ENCODE measurements around the gene TMEM119. TPM values are rescaled to one million over a fixed set of nuclear protein-coding genes. Genes with fewer than 3 reads are reported as not detected.

The TMEM119 gene
- total RNA-seq, 1 donor from 2014 or later = 27.2 TPM

- no peak for DNase-seq (ENCODE audit: extremely low spot score, unreplicated experiment)
- no peak overlapping the region for H3K4me3 Mint-ChIP-seq
- peaks cover 29% of the 10 kb centered on the region for H3K4me1 Mint-ChIP-seq (ENCODE audit: unreplicated experiment)
- TF ChIP-seq CTCF (conservative IDR thresholded peaks at IDR 0.05) = no peak
- H3K27ac Mint-ChIP-seq = peak overlapping the region; percentile 74
- no peaks in the 10 kb centered on the region for H3K9me3 Mint-ChIP-seq
- H3K36me3 Mint-ChIP-seq = no peaks in the 10 kb centered on the region
- H3K27me3 Mint-ChIP-seq = no peaks in the 10 kb centered on the region
Measured at GRCh38 chr12:108630481-108631207, 32.8 kb upstream of the TMEM119 start.

GRCh38 chr12:108629824-108630476 lies 32.1 kb upstream of the TMEM119 start:
- Mint-ChIP-seq H3K9me3 (peaks cover 3% of the 10 kb centered on the region), H3K4me3 (no peak overlapping the region), H3K4me1 (ENCODE audit: unreplicated experiment) (peaks cover 29% of the 10 kb centered on the region), H3K36me3 (no peaks in the 10 kb centered on the region), H3K27ac (peak overlapping the region; percentile 74), H3K27me3 (no peaks in the 10 kb centered on the region)
- no peak for DNase-seq (ENCODE audit: extremely low spot score, unreplicated experiment)
- no peak for TF ChIP-seq CTCF (conservative IDR thresholded peaks at IDR 0.05)

GRCh38 chr12:108629151-108629550 lies 31.3 kb upstream of the TMEM119 start:
- no peak for DNase-seq (ENCODE audit: extremely low spot score, unreplicated experiment)
- TF ChIP-seq CTCF (conservative IDR thresholded peaks at IDR 0.05) = no peak
- H3K36me3 Mint-ChIP-seq = no peaks in the 10 kb centered on the region
- H3K27me3 Mint-ChIP-seq = no peaks in the 10 kb centered on the region
- no peak overlapping the region for H3K27ac Mint-ChIP-seq
- peaks cover 29% of the 10 kb centered on the region for H3K4me1 Mint-ChIP-seq (ENCODE audit: unreplicated experiment)
- H3K4me3 Mint-ChIP-seq = no peak overlapping the region
- H3K9me3 Mint-ChIP-seq = peaks cover 3% of the 10 kb centered on the region

GRCh38 chr12:108627134-108627920 lies 29.4 kb upstream of the TMEM119 start:
- no peak for TF ChIP-seq CTCF (conservative IDR thresholded peaks at IDR 0.05)
- no peaks in the 10 kb centered on the region for H3K36me3 Mint-ChIP-seq
- H3K27ac Mint-ChIP-seq = no peak overlapping the region
- no peak for DNase-seq (ENCODE audit: extremely low spot score, unreplicated experiment)
- peaks cover 3% of the 10 kb centered on the region for H3K9me3 Mint-ChIP-seq
- peaks cover 32% of the 10 kb centered on the region for H3K4me1 Mint-ChIP-seq (ENCODE audit: unreplicated experiment)
- H3K27me3 Mint-ChIP-seq = no peaks in the 10 kb centered on the region
- H3K4me3 Mint-ChIP-seq = no peak overlapping the region

GRCh38 chr12:108625228-108625627 lies 27.3 kb upstream of the TMEM119 start:
- Mint-ChIP-seq H3K27me3 (no peaks in the 10 kb centered on the region), H3K9me3 (peaks cover 3% of the 10 kb centered on the region), H3K4me1 (ENCODE audit: unreplicated experiment) (peaks cover 24% of the 10 kb centered on the region), H3K4me3 (no peak overlapping the region), H3K27ac (no peak overlapping the region), H3K36me3 (no peaks in the 10 kb centered on the region)
- no peak for DNase-seq (ENCODE audit: extremely low spot score, unreplicated experiment)
- TF ChIP-seq CTCF (conservative IDR thresholded peaks at IDR 0.05) = no peak

Measured in type B pancreatic cell (in vitro differentiated cells).